Caco-2 (cell line): Measurements from ENCODE around the gene KYNU. TPM values are rescaled to one million over a fixed set of nuclear protein-coding genes. Genes with fewer than 3 reads are reported as not detected.

ENCODE experiments used
- BruUV-seq: library from RNA; stranded (reverse); fragments of 400-500 nt; replicated peaks from 2 replicates; lab custom pipeline; 2021; lab: Mats Ljungman, UMichigan
- CTCF ChIA-PET: fragments of 300-600 bp; sonication (Branson Sonifier 250); formaldehyde crosslinking; loops from one replicate; lab custom pipeline; 2022; ENCODE audit warnings: antibody characterized with exemption; lab: Charles Lee
- POLR2A ChIA-PET: fragments of 300-600 bp; sonication (Branson Sonifier 250); formaldehyde crosslinking; loops from one replicate; lab custom pipeline; 2022; ENCODE audit warnings: antibody characterized with exemption; lab: Charles Lee
- DNase-seq, 2 experiments: peaks; one replicate each; pipeline versions ENCODE4 v3.0.0 to v3.0.0-alpha.2; 2020 to 2022
- H3K27me3 ChIP-seq: replicated peaks from 2 replicates; pipeline ENCODE4 v1.6.0; 2011; ENCODE audit warnings: low read length; ENCODE audit not compliant: control insufficient read depth, insufficient read depth
- H3K36me3 ChIP-seq: 2 replicates; pipeline ENCODE4 v1.5.1; 2011; ENCODE audit warnings: low read length; ENCODE audit not compliant: control insufficient read depth, insufficient read depth
- H3K4me1 ChIP-seq: fragments of 250-450 bp; sonication (Bioruptor Pico); 2 replicates; pipeline ENCODE4 v1.5.1; 2020; ENCODE audit warnings: mild to moderate bottlenecking
- H3K4me3 ChIP-seq: 2 replicates; pipeline ENCODE4 v1.5.1; 2011; ENCODE audit warnings: low read depth, mild to moderate bottlenecking, control low read depth, low read length
- H3K9me3 ChIP-seq: fragments of 250-450 bp; sonication (Bioruptor Pico); 2 replicates; pipeline ENCODE4 v1.5.1; 2020; ENCODE audit warnings: mild to moderate bottlenecking, moderate library complexity
- H3K27ac Mint-ChIP-seq: one replicate; pipeline ENCODE4 v1.8.0; 2022; ENCODE audit warnings: mixed read lengths; ENCODE audit not compliant: unreplicated experiment
- H3K27me3 Mint-ChIP-seq: one replicate; pipeline ENCODE4 v1.8.0; 2022; ENCODE audit warnings: mixed read lengths; ENCODE audit not compliant: insufficient read depth, unreplicated experiment
- H3K36me3 Mint-ChIP-seq: one replicate; pipeline ENCODE4 v1.8.0; 2022; ENCODE audit warnings: mild to moderate bottlenecking, mixed read lengths; ENCODE audit not compliant: insufficient read depth, unreplicated experiment
- H3K4me1 Mint-ChIP-seq: one replicate; pipeline ENCODE4 v1.8.0; 2022; ENCODE audit warnings: low read depth, mixed read lengths; ENCODE audit not compliant: unreplicated experiment
- H3K4me3 Mint-ChIP-seq: one replicate; pipeline ENCODE4 v1.8.0; 2022; ENCODE audit warnings: mild to moderate bottlenecking, moderate library complexity, mixed read lengths; ENCODE audit not compliant: unreplicated experiment
- H3K9me3 Mint-ChIP-seq: one replicate; pipeline ENCODE4 v1.8.0; 2022; ENCODE audit warnings: mixed read lengths; ENCODE audit not compliant: unreplicated experiment
- CTCF ChIP-seq, 2 experiments: fragments of 200-600 bp in 1 of 2; IDR thresholded peaks; 1 replicate in 1 of 2; 2 replicates in 1 of 2; pipeline versions ENCODE4 v1.5.1 to v1.8.0; 2011 to 2022; ENCODE audit warnings: antibody characterized with exemption in 1 of 2, control low read depth in 1 of 2, inconsistent platforms in 1 of 2, low read depth in 1 of 2, low read length in 1 of 2, mild to moderate bottlenecking in 1 of 2, moderate library complexity in 1 of 2; ENCODE audit not compliant: insufficient read depth in 1 of 2, severe bottlenecking in 1 of 2, unreplicated experiment in 1 of 2
- intact Hi-C: fragments of 100-400 bp; cut with micrococcal nuclease; formaldehyde crosslinking; loops from one replicate; pipeline ENCODE4 v1.10.0; 2022; ENCODE audit not compliant: unreplicated experiment
- total RNA-seq: library from RNA; stranded (reverse); gene quantifications from 2 replicates; pipeline ENCODE4 v1.2.3, GENCODE V29; 2022

KYNU gene
- total RNA-seq, 1 experiment from 2014 or later = 4.3 TPM

DNA sequence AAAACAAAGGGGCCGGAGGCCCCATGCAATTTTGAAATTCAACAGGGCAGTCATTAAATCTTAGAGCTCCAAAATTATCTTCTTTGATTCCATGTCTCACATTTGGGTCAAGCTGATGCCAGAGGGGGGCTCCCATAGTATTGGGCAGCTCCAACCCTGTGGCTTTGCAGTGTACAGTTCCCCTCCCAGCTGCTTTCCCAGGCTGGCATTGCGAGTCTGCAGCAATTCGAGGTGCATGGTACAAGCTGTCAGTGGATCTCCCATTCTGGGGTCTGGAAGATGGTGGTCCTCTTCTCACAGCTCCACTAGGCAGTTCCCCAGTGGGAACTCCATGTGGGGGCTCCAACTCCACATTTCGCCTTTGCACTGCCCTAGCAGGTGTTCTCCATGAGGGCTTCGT is 179.1 kb downstream of the KYNU start:
- ChIA-PET POLR2A (no interaction called here), CTCF (no interaction called here)
- no peak overlapping the region for H3K4me3 ChIP-seq
- BruUV-seq = no TSS peak
- no peak for DNase-seq
- H3K9me3 ChIP-seq = 0 out of 2 replicates have a peak, but pooled peaks cover 4% of the 10 kb centered on the region
- intact Hi-C loops = no loop called here
- H3K9me3 Mint-ChIP-seq = peaks cover 29% of the 10 kb centered on the region
- no peak overlapping the region for H3K27ac Mint-ChIP-seq
- no peaks in the 10 kb centered on the region for H3K4me1 Mint-ChIP-seq
- H3K27me3 Mint-ChIP-seq = no peaks in the 10 kb centered on the region
- H3K36me3 Mint-ChIP-seq = no peaks in the 10 kb centered on the region
- H3K4me3 Mint-ChIP-seq = no peak overlapping the region
- no peaks in the 10 kb centered on the region for H3K4me1 ChIP-seq
- H3K36me3 ChIP-seq = no peaks in the 10 kb centered on the region
- no peaks in the 10 kb centered on the region for H3K27me3 ChIP-seq
- no peak for TF ChIP-seq CTCF (IDR thresholded peaks at IDR 0.05; ENCODE audit: insufficient read depth in 1 of 2, low read depth in 1 of 2, low read length in 1 of 2, severe bottlenecking in 1 of 2, unreplicated experiment in 1 of 2)

DNA sequence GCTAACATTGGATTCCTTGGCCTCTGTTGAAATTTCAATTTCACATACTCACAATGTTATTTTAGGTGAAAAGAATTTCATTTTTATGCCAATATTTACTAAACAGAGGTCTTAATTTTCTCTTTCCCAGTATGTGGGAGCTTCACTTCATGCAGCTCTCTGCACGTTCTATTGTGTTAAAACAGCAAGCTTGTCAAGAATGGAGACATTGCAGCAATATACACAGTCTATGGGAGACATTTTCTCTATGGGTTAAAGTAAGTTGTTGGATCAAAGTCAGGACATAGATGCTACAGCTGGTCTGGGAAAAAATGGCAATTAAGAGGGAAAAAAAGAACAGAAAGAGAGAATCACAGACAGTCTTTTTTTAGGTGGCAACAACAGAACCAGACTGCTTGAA is 181.4 kb downstream of the KYNU start:
- Mint-ChIP-seq H3K27ac (no peak overlapping the region), H3K4me3 (no peak overlapping the region), H3K36me3 (no peaks in the 10 kb centered on the region), H3K9me3 (peaks cover 29% of the 10 kb centered on the region), H3K27me3 (no peaks in the 10 kb centered on the region), H3K4me1 (no peaks in the 10 kb centered on the region)
- no TSS peak for BruUV-seq
- Histone ChIP-seq H3K4me3 (no peak overlapping the region), H3K4me1 (no peaks in the 10 kb centered on the region), H3K36me3 (no peaks in the 10 kb centered on the region), H3K27me3 (no peaks in the 10 kb centered on the region), H3K9me3 (0 out of 2 replicates have a peak, but pooled peaks cover 4% of the 10 kb centered on the region)
- no peak for DNase-seq
- CTCF ChIA-PET = no interaction called here
- intact Hi-C loops = no loop called here
- no peak for TF ChIP-seq CTCF (IDR thresholded peaks at IDR 0.05; ENCODE audit: insufficient read depth in 1 of 2, low read depth in 1 of 2, low read length in 1 of 2, severe bottlenecking in 1 of 2, unreplicated experiment in 1 of 2)
- POLR2A ChIA-PET = no interaction called here

DNA sequence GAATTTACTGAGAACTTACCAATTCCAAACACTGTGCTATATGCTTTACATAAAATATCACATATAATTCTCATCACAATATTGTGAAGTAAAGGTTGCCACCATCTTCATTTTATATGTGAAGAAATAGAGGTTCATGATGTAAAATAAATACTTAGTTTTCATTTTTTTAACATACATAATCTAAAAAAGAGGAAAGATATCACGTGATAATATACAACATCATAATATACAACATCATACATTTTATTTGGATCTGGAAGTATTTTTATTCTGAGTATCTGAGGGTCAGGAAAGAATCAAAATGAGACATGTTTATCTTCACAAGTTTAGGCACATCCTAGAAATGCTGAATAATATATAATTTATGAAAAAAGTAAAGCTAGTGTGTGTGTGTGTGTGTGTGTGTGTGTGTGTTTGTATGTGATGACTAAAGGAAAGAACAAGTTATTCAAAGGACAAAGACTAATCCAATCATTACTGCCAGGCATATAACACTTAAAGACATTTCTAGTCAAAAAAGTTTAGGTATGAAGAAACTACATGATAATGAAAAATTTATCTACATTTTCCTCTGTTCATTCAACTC is 186.2 kb downstream of the KYNU start:
- no peaks in the 10 kb centered on the region for H3K27me3 ChIP-seq
- H3K27ac Mint-ChIP-seq = no peak overlapping the region
- CTCF ChIA-PET = no interaction called here
- intact Hi-C loops = no loop called here
- H3K9me3 Mint-ChIP-seq = peaks cover 9% of the 10 kb centered on the region
- DNase-seq = no peak
- TF ChIP-seq CTCF (IDR thresholded peaks at IDR 0.05; ENCODE audit: insufficient read depth in 1 of 2, low read depth in 1 of 2, low read length in 1 of 2, severe bottlenecking in 1 of 2, unreplicated experiment in 1 of 2) = no peak
- H3K4me3 Mint-ChIP-seq = no peak overlapping the region
- H3K36me3 Mint-ChIP-seq = no peaks in the 10 kb centered on the region
- no TSS peak for BruUV-seq
- H3K9me3 ChIP-seq = peaks cover 2% of the 10 kb centered on the region; the same call in 1 of the 2 replicates
- H3K4me3 ChIP-seq = no peak overlapping the region
- POLR2A ChIA-PET = no interaction called here
- H3K27me3 Mint-ChIP-seq = no peaks in the 10 kb centered on the region
- H3K4me1 Mint-ChIP-seq = no peaks in the 10 kb centered on the region
- H3K4me1 ChIP-seq = no peaks in the 10 kb centered on the region
- H3K36me3 ChIP-seq = no peaks in the 10 kb centered on the region
